Measurements from ENCODE around the gene GPR35. TPM values are rescaled to one million over a fixed set of nuclear protein-coding genes. Genes with fewer than 3 reads are reported as not detected.

Gene GPR35
- total and polyA plus RNA-seq, 2 of the 13 experiments (the other 11 are each of a cell fraction or from before 2014, with no cell fraction given): 27.1 to 44.2 TPM

- peak in 1 of 2 experiments; percentile 15; a peak in 1 of 4 replicates for TF ChIP-seq REST (IDR thresholded peaks at IDR 0.05; ENCODE audit: borderline replicate concordance in 1 of 2, low read depth in 1 of 2, low read length in 2 of 2)
- TF ChIP-seq PHF20 (CRISPR knock-in tag; IDR thresholded peaks at IDR 0.05): peak; percentile 94
- peak; percentile 93 for TF ChIP-seq POLR2G (IDR thresholded peaks at IDR 0.05; ENCODE audit: low read depth, low read length)
- no peak for TF ChIP-seq CENPBD1 (CRISPR knock-in tag; IDR thresholded peaks at IDR 0.05; ENCODE audit: borderline replicate concordance, low read depth)
- TF ChIP-seq GTF3A (CRISPR knock-in tag; conservative IDR thresholded peaks at IDR 0.05): no peak; the same call in 1 of the 2 replicates
- TF ChIP-seq NR2F1 (CRISPR knock-in tag; IDR thresholded peaks at IDR 0.05): peak in 1 of 2 experiments; percentile 8; a peak in 1 of 4 replicates
- TF ChIP-seq NR0B2 (CRISPR knock-in tag; IDR thresholded peaks at IDR 0.05): peak; percentile 85
- TF ChIP-seq DMAP1 (CRISPR knock-in tag; IDR thresholded peaks at IDR 0.05): peak; percentile 70; the same call in 1 of the 2 replicates
- peak; percentile 98 for TF ChIP-seq HDAC1 (CRISPR knock-in tag; IDR thresholded peaks at IDR 0.05)
- TF ChIP-seq HNF4A (CRISPR knock-in tag; IDR thresholded peaks at IDR 0.05): no peak
- TF ChIP-seq CENPX (CRISPR knock-in tag; IDR thresholded peaks at IDR 0.05): no peak
- 0 out of 2 replicates have a peak, but pooled peaks have one; percentile 76 for TF ChIP-seq HOXA7 (CRISPR knock-in tag; IDR thresholded peaks at IDR 0.05)
- peak; percentile 60 for TF ChIP-seq ERF (CRISPR knock-in tag; IDR thresholded peaks at IDR 0.05)
- TF ChIP-seq YY1 (IDR thresholded peaks at IDR 0.05; ENCODE audit: insufficient read depth, insufficient replicate concordance, low read depth, low read length): peak; percentile 75
- peak; percentile 11; the same call in 1 of the 2 replicates for TF ChIP-seq ZBTB33 (CRISPR knock-in tag; IDR thresholded peaks at IDR 0.05)
- peak; percentile 62; the same call in 1 of the 2 replicates for TF ChIP-seq ZNF768 (CRISPR knock-in tag; IDR thresholded peaks at IDR 0.05)
- no peak; the same call in 1 of the 2 replicates for TF ChIP-seq HNRNPUL1 (IDR thresholded peaks at IDR 0.05; ENCODE audit: low read depth, low read length)
- TF ChIP-seq PRMT3 (CRISPR knock-in tag; IDR thresholded peaks at IDR 0.05; ENCODE audit: borderline replicate concordance, low read depth): no peak
- TF ChIP-seq ZFP82 (CRISPR knock-in tag; IDR thresholded peaks at IDR 0.05; ENCODE audit: borderline replicate concordance): peak; percentile 77; the same call in 1 of the 2 replicates
- no peak for TF ChIP-seq STAG1 (CRISPR knock-in tag; IDR thresholded peaks at IDR 0.05)
- TF ChIP-seq ZNF761 (CRISPR knock-in tag; conservative IDR thresholded peaks at IDR 0.05): peak; percentile 77; the same call in 1 of the 2 replicates
- no peak for TF ChIP-seq ZNF530 (CRISPR knock-in tag; IDR thresholded peaks at IDR 0.05; ENCODE audit: low read depth)
- TF ChIP-seq JUNB (CRISPR knock-in tag; IDR thresholded peaks at IDR 0.05; ENCODE audit: borderline replicate concordance): no peak; the same call in 1 of the 2 replicates
These were observed 38.9 kb upstream of the GPR35 start, which contains the start of gene CAPN10 (continued) for GRCh38 chr2:240586198-240586918.
